GM21717 (cell line): ENCODE data around the gene SLC18B1.
A peak's percentile ranks its signal among the peaks of the same experiment; 100 is the strongest.
"Not testable (repeated sequence)": the region's sequence is repeated elsewhere in the genome, so short reads cannot be mapped to it uniquely, and the experiment has no call there.

Experiments used
- ATAC-seq: cut with Tn5 transposase; IDR thresholded peaks from one replicate; pipeline ENCODE4 v1.9.1; 2021; ENCODE audit warnings: mild to moderate bottlenecking, moderate library complexity; ENCODE audit not compliant: unreplicated experiment

The SLC18B1 gene

GRCh38 chr6:132800656-132801055 is 2.2 kb upstream of the SLC18B1 start:
- no peak for ATAC-seq

GRCh38 chr6:132798869-132799538 is 567 bp upstream of the SLC18B1 start:
- peak; percentile 92 for ATAC-seq

GRCh38 chr6:132795461-132795860 is 3.0 kb downstream of the SLC18B1 start:
- ATAC-seq, result no peak

- ATAC-seq, result no peak
These were observed 5.9 kb downstream of the SLC18B1 start for GRCh38 chr6:132792510-132792909.

- no peak for ATAC-seq
These were observed 8.0 kb downstream of the SLC18B1 start for GRCh38 chr6:132790450-132790849.

GRCh38 chr6:132789396-132789776 is 9.1 kb downstream of the SLC18B1 start:
- ATAC-seq, result no peak

- no peak for ATAC-seq
These were observed 9.6 kb downstream of the SLC18B1 start for GRCh38 chr6:132788658-132789395.

- no peak for ATAC-seq
These were observed 12.5 kb downstream of the SLC18B1 start for GRCh38 chr6:132785936-132786335.

GRCh38 chr6:132780770-132781371 is 17.6 kb downstream of the SLC18B1 start:
- no peak for ATAC-seq

GRCh38 chr6:132777881-132778280 is 20.6 kb downstream of the SLC18B1 start:
- not testable (repeated sequence) for ATAC-seq

GRCh38 chr6:132768051-132768517 is 30.4 kb downstream of the SLC18B1 start:
- ATAC-seq, result peak; percentile 84

- ATAC-seq, result no peak
These were observed 32.9 kb downstream of the SLC18B1 start for GRCh38 chr6:132765560-132765959.

- no peak for ATAC-seq
These were observed 34.1 kb downstream of the SLC18B1 start for GRCh38 chr6:132764370-132764769.

- ATAC-seq, result peak; percentile 93
These were observed 35.2 kb downstream of the SLC18B1 start for GRCh38 chr6:132763269-132763668.

GRCh38 chr6:132760256-132760655 is 38.2 kb downstream of the SLC18B1 start:
- no peak for ATAC-seq

- ATAC-seq, result no peak
These were observed 39.7 kb downstream of the SLC18B1 start for GRCh38 chr6:132758689-132759088.

- ATAC-seq, result no peak
These were observed 46.2 kb downstream of the SLC18B1 start for GRCh38 chr6:132752255-132752654.

GRCh38 chr6:132751828-132752227 is 46.6 kb downstream of the SLC18B1 start:
- ATAC-seq, result no peak

- peak; percentile 53 for ATAC-seq
These were observed 47.1 kb downstream of the SLC18B1 start for GRCh38 chr6:132751306-132751705.

- peak; percentile 81 for ATAC-seq
These were observed 47.8 kb downstream of the SLC18B1 start for GRCh38 chr6:132750455-132751248.

- no peak for ATAC-seq
These were observed 49.3 kb downstream of the SLC18B1 start for GRCh38 chr6:132749111-132749510.
